ELF-1 (cell line): ENCODE measurements around the gene TRIM31.
"Not testable (repeated sequence)": the region's sequence is repeated elsewhere in the genome, so short reads cannot be mapped to it uniquely, and the experiment has no call there.

Experiments used
- DNase-seq: peaks from one replicate; pipeline ENCODE4 v3.0.0-alpha.2; 2016; ENCODE audit warnings: low read depth, low spot score

Gene TRIM31

DNA sequence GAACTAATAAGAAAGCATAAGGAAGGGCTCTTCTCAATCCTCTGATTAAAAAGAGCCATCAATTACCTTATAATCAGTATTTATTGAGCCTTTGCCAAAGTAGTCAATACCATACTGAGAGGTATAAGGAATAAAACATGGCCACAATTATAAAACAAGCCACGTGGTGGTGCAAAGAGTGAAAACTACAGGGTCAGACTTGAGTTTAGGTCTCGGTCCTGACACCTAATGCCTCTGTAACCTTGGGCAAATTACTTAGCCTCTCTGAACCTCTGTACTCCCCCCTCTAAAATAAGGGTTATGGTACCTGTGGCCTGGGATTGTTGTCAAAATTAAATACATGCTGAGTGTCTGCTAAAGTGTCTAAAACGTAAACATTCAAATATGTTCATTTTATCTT is 36.3 kb upstream of the TRIM31 start:
- no peak for DNase-seq

DNA sequence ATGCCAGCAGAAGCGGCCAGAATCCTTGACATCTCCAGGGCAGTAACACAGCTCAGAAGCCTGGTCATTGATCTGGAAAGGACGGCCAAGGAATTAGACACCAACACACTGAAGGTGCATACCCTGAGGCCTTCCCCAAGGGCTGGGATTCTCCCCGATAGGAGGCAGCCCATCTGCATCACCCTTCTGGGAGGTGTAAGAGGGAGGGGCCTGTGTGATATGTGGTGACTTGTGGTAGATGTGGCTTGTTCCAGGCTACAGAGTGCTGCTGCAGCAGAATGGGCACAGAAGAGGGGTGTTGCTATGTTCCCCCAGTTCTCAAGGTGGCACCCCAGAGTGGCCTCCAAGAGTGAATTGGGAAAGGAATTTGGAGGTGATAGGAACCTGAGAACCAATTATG is 34.2 kb upstream of the TRIM31 start:
- peak; percentile 13 for DNase-seq

DNA sequence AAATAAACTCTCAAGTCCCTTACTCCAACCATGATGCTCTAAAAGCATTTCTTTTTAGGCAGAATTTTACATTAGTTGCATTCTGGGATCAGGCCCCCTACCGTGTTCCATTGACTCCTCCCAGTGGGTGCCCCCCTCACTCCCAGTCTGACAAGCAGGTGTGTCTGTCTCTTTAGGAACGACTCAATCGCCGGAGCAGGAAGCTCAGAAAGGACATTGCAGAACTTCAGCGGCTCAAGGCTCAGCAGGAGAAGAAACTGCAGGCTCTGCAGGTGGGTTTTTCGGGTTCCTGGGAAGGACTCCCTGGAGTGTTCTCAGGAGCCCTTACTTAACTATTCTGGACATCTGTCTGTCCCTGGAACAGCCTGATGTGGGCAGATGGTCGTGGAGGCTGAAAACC is 32.9 kb upstream of the TRIM31 start:
- no peak for DNase-seq

DNA sequence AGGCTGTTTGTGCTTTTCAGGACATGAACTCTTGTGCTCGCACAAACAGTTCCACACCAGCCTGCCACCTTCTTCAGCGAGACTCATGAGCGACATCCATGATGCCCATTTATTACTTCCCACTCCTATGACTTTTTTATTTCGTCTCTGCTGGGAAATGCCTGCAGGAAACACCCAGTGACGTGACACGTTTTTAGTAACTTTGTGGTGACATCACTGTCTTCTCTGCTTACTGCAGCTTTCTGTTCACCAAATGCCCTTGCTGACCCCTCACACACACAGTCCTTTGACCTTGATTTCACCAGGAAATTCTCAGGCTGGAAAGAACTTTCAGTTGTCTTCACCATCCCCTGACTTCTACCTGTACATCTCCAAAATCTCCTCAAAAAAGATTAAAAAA is 31.9 kb upstream of the TRIM31 start:
- no peak for DNase-seq

DNA sequence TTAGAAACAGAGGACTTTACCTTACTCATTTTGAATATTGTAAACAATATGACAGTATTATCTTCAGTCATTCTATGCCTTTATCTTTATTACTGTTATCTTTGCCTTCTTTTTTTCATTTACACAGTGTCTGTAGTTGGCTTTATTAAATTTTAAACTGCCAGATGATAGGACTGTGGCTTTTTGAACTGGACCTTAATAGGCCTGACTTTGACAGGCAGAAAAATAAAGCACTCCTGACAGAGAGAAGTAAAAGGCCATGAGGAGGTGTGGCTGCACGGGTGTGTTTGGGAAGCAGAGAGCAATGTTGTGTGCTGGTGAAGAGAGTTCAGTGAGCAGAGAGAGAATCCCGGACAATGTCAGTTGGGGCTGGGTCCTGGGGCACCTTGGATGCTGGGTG is 30.9 kb upstream of the TRIM31 start:
- DNase-seq = no peak

DNA sequence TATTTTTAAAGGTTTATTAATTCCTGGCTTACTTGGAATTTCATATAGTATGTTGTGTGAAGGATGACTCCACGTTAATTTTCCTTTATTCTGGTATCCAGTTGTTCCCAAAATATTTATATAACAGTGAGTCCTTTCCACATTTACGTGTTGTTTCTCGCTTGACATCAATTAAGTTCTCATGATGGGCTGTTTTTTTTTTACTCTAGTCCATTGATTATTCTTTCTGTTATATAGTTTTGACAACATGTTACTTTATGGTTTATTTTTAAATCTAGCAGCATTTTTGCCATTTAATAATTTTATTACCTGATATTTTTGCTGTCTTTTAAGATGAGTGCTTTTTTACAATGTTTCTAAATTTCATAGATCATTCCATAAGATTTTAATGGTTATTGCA is 29.8 kb upstream of the TRIM31 start:
- DNase-seq = no peak

DNA sequence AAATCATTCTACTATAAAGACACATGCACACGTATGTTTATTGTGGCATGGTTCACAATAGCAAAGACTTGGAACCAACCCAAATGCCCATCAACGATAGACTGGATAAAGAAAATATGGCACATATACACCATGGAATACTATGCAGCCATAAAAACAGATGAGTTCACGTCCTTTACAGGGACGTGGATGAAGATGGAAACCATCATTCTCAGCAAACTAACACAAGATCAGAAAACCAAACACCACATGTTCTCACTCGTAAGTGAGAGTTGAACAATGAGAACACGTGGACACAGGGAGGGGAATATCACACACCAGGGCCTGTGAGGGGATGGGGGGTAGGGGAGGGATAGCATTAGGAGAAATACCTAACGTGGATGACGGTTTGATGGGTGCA is 27.4 kb upstream of the TRIM31 start:
- not testable (repeated sequence) for DNase-seq

DNA sequence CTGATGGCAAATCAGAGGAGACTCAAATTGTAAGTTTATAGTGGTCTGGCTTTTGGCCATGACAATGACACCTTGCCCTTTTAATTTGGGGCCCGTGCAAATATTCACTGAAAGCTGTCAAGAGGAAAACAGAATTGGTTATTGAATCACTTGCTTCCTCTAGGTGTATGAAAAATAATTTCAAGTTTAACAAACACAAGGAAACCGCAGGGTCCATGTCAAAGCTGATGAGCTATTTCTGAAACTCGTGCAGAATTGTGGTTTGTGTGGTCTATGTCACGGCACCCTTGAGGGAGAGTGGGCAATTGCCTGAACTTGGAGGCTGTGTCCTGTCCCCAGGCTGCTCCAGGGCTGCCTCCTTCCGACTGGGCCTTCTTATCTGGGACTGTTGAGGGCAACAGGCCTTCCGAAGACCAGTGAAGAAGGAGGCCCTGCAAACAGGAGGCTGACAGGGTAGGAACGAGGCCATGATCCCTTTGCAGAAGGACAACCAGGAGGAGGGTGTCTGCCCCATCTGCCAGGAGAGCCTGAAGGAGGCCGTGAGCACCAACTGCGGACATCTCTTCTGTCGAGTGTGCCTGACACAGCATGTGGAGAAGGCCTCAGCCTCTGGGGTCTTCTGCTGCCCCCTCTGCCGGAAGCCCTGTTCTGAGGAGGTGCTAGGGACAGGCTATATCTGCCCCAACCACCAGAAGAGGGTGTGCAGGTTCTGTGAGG is 23.8 kb upstream of the TRIM31 start:
- DNase-seq = no peak

DNA sequence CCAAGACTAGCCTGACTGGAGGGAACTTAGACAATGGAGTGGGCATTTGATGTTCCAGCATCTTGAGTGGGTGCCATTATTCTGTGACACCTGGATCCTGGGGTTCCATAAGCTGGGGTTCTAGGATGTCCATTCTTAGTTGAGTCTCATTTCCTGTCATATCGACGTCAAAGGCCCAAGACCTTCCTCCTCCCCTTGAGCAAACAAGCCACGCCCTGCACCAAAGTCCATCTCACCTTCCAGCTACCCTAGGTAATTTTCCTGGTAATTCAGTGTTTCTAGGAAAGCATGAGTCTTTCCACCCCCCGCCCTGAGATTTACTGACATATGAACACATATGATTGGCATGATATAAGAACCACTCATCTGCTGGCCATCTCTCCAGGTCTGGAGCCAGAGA is 22.9 kb upstream of the TRIM31 start, which contains the start of gene TRIM40:
Gene TRIM40, plus strand, starts transcription at position 384 of the 400 bp plus-strand sequence. CDS start 897 bp downstream, outside the sequence.
- no peak for DNase-seq

DNA sequence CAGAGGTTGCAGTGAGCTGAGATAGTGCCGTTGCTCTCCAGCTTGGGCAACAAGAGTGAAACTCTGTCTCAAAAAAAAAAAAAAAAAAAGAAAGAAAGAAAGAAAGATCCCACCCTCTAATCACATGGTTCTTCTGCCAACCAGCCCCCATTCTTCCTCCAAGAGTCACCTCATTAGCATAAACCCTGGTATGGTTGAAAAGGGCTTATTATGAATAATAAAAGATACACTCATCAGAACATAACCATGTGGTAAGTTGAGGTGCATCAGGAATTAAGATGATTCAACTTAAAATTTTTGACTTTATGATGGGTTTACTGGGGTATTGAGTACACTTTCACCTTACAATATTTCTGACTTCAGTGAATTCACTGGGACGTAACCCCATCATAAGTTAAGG is 22.3 kb upstream of the TRIM31 start:
- DNase-seq = no peak

DNA sequence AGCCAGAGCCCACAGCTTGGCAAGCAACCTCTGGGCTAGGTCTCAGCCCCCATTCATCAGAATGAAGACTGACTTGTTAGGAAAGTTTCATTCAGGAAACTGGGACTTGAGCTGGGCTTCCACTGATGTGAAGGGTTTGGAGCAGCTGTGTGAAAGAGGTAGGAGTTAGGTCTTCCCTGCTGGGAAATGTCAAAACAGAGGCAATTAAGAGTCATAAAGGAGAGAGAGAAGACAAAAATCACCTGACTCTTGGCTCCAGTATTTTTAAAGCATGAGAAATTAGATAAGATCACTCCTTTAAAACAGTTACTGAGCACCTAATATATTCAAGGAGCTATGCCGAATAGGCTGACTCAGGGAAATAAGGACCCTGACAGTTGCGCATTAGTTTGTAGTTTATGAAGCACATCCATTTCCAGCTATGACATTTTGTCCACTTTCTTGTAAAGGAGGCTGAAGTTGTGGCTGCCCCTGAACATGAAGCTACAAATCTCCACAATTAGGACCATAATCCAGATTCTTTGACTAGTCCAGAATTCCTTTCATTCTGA is 19.1 kb upstream of the TRIM31 start:
- no peak for DNase-seq

DNA sequence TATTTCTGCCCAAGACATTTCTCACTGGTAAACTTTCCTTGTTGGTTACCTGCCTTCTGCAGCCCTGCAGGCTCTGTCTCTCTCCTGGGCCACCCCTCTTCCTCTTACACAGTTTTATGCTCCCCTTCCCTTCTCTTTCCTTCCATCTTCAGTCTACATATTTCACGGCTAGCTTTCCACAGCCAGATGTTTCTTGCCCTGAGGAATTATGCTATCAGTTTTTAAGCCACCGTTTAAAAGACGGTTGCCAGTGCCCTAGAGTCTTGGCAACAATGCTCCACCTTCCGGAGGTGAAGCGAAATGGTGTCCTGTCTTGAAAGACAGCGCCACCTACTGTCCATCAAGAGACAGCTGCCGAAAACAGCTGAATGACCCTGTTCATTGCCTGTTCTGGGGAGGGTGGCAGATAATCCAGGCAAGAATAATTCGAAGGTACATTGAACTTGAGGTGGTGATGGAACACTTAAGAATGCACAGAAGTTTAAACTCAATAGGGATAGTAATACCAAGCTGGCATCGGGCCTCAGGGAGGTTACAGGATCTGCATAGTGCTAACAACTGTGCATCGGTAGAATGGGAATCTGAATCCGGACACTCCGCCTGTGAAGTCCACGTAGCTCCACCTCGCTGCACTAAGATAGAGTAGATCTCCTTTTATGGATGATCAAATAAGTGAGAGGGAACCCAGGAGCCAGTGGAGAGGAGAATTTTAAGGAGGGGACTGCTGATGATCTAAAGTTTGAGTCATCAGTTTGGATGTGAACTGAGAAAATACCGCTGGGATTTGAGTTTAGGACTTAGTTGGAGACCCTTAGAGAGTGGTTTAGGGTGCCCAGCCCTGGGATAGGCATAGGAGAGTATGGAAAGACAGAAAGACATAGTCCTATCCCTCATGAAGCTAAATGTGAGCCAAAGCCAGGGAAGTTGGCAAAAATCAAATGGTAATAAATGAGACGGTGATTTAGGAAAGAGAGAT is 18.3 kb upstream of the TRIM31 start:
- peak; percentile 78 for DNase-seq

DNA sequence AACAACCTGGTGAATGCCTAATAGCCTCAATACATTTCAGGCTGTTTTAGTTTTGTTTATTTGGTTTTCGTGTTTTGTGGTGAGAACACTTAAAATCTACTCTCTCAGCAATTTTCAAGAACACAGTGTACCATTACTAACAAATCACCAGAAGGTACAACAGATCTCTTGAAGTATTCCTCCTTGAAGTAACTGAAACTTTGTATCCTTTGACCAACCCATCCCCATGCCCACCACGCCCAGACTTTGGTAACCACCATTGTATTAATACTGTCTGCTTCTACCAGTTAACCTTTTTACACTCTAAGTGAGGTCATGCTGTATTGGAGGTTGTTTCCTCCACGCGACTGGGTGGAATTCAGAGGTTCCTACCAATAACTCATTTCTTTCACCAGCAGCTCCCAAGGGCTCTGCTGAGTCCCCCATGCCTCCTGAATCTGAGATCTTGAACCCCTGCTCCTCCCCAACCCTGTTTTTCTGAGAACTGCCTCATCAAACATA is 17.3 kb upstream of the TRIM31 start:
- DNase-seq = no peak

DNA sequence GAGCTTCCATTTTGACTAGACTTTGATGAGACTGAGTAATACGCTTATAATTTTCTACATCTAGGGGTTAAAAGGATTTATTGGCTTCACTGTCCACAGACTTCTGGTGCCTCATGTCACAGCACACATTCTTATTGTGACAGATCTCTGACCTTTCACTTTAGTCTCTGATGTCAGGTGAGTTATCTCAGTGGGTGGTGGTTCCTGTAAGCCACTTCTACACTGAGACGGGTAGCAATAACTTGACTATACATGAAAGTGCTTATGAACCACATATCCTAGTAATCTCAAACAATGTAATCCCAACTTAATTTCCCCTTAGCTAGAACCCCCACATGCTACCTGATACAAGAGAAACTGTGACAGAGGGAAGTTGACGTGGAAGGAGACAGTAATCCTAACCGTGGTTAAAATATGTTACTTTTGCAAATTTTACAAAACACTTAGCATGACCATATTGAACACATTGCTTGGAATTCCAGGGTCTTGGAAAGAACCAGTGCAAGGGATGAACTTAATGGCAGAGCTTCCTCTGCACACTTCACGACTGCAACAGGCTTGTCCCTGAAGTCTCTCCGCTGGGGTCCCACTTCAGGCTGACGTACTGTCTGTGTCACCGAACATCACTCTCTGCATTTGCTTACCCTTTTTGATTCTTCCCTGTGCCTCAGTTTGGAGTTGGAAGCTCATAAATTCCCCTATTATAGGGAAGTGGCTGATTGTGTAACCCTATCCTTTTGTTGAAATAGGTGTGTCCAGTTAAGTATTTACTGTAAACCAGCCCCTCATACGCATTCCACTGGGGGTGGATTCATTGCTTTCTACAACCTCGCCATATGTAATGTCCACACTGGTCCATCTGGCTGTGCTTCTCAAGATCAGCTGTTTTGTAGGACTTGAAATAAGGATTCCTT is 16.6 kb upstream of the TRIM31 start:
- DNase-seq = no peak

DNA sequence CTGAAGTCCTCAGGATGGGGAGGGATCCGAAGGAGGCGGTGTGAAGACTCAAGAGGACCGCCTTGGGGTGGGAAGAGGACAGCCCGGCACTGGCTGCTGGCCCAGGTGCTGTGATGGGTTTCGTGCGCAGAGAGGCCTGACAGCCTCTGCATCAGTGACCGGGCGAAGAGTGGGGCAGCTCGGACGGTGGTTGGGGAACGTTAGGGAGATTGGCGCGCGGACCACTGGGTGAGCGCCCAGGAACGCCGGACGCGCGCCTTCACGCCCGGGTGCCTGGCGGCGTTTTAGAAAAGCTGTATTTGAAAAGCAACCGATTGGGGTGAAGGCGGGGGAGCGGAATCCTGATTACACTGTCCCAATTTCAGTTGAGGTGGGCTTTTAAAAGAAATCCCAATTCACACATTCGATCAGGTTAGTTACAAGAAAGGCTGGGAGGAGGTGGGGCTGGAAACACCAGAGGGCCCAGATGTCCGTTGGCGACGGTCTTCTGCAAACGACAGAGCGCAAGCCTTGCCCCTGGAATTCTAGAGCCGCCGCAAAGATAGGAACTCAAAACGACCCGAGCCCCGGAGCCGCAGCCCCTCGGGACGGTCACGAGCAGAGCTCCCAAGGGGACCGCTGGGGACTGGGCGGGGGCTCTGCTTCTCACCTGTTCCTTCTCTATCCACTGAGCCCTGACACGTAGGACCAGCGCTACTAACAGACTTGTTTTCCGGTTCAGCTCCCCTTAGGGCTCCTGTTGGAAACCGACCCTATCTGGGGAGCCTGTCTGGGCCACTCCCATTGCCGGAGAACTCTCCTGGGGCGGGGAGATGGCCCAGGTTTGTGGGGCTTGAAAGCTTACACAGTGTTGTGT is 14.6 kb upstream of the TRIM31 start:
- peak; percentile 55 for DNase-seq

DNA sequence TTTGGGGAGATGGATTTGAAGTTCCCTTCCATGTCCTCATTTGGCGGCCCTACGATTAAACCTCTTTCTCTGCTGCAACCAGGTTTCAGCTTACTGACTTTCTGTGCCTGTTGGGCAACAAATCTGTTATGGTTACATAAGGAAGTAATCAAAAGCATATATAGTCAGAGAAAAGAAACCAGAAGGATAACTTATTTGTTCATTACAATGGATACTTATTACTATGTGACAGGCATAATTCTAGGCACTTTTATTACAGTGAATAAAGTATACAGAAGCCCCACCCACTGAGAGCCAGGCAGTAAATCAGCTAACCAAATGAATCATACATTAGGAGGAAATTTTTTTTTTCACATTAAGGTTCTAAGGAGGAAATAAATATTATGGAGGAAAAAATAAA is 9.6 kb upstream of the TRIM31 start:
- no peak for DNase-seq

DNA sequence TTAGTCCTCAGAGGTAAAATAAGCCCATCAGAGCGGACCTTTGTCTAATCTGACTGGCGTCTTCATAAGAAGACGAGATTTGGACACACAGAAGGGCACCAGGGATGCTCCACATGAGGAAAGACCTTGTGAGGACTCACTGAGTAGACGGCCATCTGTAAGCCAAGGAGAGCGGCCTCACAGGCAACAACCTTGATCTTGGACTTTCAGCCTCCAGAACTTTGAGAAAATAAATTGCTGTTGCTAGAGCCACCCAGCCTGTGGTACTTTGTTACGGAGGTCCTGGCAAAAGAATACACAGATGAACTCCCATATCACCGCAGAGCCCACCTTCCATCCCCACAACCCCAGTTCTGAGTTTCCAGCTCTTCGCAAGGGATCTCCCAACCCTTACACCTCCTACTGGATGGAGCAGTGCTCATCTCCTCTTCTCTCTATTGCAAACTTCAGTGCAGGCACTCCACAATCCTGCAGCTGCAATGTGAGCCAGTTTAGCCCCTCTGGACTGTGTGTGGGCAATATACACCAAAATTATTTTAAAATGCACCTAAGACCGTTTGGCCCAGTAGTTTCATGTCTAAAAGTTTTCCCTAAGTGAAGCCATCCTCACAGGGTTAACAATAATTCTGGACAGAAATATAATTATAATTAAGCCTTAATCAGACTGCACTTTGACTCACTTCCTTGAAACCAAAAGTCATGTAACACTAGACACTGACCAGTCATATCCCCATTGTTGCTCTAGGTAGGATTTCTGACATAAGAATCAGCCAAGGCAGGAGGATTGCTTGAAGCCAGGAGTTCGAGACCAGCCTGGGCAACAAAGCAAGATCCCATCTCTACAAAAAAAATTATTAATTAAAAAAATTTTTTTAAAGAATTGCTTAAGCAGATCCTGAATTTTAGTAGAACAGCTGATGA is 8.8 kb upstream of the TRIM31 start:
- DNase-seq = no peak

DNA sequence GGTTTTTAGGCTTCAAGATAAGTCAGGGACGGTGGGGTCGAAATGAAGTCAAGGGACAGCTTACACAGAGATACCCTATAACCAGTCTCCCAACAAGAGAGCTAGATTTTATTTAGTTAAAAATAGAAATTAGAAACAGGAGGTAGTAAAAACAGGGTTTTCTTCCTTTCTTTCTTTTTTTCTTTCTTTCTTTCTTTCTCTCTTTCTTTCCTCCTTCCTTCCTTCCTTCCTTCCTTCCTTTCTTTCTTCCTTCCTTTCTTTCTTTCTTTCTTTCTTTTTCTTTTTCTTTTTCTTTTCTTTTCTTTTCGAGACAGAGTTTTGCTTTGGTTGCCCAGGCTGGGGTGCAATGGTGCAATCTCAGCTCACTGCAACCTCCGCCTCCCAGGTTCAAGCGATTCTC is 5.8 kb upstream of the TRIM31 start:
- not testable (repeated sequence) for DNase-seq

DNA sequence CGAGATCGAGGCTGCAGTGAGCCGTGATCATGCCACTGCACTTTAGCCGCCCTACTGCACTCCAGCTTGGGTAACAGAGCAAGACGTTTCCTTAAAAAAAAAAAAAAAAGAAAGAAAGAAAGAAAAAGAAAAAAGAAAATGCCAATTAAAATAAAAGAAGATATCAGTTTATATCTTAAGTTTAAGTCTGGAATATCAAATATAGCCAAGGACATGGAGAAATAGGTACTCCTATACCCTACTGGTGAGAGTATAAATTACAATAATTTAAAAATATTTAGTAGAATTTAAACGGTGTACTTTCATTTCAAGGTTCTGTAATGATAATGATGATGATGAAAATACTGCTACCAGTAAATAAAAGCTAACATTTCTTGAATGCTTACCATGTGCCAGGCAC is 3.8 kb upstream of the TRIM31 start:
- no peak for DNase-seq
